Fibroblast of gingiva (primary cell): Measurements from ENCODE around the gene ELK3.

ENCODE experiments used
- DNase-seq: peaks from one replicate; pipeline ENCODE4 v3.0.0-alpha.2; 2011; ENCODE audit warnings: low read depth

The ELK3 gene

DNA sequence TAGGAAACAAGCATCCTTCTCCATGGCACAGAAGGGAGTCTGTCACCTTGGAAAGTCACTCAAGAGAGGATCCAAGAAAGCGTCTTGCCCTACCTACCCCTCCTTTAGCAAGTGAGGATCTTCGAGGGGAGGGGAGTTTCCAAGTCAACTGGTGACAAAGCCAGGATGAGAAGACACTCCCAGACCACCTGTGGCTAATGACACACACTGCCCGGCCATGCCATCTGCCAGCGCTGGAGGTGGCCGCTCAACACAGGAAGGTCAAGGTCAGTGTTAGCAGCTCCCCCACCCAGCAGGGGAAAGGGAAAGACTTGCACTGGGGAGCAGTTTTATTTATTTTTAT is 41.3 kb downstream of the ELK3 start:
- DNase-seq, result no peak

GRCh38 chr12:96236221-96236822 is 42.1 kb downstream of the ELK3 start:
- peak; percentile 83 for DNase-seq

DNA sequence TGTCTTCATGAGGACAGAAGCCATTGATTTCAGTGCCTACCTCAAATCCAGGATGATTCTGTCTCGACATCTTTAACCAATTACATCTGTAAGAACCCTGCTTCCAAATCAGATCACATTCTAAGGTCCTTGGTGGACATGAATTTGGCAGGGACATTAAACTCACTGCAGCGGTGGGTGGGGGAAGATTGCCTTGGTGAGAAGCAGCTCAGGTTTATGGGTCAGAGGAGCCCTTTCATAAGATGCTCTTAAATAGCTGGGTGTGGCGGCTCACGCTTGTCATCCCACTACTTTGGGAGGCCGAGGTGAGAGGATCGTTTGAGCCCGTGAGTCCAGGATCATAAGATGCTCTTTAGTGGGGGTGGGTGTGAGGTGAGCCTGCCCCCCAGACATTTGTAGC is 42.9 kb downstream of the ELK3 start:
- DNase-seq, result peak; percentile 86

DNA sequence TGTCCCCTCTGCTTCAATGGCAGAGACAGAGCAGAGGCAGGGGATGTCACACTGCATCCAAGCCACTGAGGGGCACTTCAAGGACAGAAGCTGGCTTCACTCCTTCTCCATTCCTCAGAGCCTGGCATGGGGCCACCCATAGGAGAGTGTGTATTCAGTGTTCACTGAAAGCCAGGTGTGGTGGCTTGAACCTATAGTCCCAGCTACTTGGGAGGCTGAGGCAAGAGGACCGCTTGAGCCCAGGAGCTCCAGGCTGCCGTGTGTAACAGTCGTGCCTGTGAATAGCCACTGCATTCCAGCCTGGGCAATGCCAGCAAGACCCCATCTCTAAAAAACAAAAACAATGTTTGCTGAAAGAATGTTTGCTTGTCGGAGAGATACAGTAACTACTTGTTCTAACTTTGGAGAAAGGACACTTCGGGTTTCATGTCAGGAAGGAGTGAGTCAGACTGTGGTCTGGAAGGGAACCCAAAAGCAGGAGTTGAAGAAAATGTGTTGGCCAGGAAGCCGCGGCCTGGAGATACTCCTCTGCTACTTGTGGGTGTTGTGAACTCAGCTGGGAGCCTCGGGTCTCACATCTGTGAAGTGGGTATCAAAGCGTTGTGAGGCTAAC is 43.4 kb downstream of the ELK3 start:
- DNase-seq, result peak; percentile 96

DNA sequence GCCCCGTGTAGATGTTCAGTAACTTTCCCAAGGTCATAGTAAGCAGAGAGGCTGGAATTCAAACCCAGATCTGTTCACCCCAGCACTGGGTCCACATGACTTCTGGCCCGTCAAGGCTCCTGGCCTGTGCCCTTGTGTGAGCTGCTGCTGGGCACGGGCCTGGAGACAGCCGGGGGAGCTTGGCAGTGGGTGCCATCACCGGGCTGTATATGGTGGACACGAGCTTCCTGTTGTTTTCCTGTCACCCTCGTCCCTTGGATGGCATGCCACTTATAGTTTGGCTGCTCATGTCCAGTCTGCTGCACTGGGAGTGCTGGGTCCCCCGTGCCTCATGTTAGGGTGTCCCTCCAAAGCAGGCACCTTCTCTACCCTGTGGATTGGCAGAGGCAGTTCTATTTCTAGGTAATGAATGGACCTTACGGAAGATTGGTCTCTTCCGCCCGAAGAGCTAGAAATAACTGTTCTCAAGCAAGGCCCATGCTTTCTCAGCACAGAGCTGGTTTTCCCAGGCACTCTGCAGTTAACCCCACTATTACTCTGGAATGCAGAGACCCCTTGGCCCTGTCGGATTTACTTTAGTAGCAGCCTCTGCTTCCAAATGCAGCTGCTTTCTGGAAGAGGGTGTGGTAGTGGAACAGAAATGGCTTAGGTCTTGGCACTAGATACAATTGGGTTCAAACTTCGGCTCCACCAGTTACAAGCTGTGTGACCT is 44.3 kb downstream of the ELK3 start:
- no peak for DNase-seq

GRCh38 chr12:96239711-96240635 is 45.8 kb downstream of the ELK3 start:
- peak; percentile 82 for DNase-seq

GRCh38 chr12:96240656-96241055 is 46.5 kb downstream of the ELK3 start:
- DNase-seq, result peak; percentile 72

DNA sequence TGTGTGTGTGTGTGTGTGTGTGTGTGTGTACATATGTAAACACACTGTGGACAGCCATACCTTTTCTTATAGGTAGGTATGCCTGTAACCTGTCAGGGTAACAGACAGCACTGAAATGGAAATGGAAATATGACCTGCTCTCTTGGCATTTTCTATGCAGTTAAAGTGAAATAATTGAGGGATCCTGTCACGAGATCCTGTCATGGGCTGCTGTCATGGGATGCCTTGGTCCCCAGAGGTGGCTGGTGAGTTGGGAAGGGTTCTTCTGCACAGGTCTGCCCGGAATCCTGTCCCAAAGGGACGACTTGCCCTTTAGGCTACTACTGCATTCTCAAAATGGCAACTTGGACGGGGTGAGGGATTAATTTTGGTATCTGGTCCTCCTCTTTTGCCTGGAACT is 47.3 kb downstream of the ELK3 start:
- DNase-seq, result no peak

DNA sequence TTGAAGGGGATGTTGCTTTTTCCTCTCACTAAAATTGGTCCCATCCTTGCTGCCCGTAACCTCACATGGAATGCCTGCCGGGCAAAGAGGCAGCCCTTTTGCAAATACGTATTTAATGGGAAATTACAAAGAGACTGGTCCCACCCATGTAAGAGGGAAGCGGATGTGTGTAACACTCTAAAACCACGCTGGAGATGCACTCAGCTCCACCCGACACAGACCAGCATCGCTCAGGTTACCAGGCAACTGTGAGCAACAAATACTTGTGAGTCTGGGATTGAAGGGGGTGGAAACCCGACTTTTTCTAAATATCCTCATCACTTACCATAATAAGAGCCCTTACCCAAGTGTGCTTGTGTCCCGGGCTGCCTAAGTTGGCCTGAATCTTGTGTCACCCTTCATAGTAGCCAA is 47.7 kb downstream of the ELK3 start:
- peak; percentile 94 for DNase-seq

DNA sequence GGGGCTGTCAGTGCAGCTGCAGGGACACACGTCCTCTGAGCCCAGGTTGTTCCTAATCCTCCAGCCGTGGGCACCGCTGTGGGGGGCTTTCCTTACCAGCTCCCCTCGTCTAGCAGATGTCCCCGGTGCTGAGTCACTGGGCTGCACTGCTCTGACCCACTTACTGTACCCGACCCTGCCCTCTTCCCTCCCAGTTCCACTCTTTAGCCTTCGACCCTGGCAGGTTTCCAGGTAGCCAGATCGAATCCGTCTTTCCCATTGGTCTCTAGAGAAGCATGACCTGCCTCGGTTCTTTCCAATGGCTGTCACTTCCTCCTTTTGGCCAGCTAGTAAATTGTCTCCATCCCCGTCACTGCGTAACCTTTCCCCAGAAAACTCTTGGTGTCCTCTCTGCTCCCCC is 48.4 kb downstream of the ELK3 start:
- no peak for DNase-seq

DNA sequence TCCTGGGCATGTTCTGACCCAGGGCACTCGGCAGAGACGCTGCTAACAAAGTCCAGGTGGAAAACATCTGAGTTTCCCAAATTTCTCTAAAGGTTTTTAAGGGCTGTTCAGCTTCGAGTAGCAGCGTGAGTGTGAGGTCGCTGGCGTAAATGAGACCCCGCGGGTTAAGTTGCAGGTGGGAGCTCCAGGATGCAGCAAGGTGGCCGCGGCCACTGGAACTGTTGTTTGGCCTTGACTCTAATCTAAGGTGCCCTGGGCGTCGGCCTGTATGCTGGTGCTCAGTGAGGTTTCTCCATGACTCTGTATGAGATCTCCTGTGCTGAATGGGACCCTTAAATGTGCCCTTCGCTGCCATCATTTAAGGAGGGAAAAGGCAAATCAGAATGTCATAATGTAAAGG is 50.7 kb downstream of the ELK3 start:
- no peak for DNase-seq

- DNase-seq, result no peak
These were observed 52.8 kb downstream of the ELK3 start for GRCh38 chr12:96246926-96247505.

GRCh38 chr12:96247563-96247962 is 53.4 kb downstream of the ELK3 start:
- DNase-seq, result no peak

DNA sequence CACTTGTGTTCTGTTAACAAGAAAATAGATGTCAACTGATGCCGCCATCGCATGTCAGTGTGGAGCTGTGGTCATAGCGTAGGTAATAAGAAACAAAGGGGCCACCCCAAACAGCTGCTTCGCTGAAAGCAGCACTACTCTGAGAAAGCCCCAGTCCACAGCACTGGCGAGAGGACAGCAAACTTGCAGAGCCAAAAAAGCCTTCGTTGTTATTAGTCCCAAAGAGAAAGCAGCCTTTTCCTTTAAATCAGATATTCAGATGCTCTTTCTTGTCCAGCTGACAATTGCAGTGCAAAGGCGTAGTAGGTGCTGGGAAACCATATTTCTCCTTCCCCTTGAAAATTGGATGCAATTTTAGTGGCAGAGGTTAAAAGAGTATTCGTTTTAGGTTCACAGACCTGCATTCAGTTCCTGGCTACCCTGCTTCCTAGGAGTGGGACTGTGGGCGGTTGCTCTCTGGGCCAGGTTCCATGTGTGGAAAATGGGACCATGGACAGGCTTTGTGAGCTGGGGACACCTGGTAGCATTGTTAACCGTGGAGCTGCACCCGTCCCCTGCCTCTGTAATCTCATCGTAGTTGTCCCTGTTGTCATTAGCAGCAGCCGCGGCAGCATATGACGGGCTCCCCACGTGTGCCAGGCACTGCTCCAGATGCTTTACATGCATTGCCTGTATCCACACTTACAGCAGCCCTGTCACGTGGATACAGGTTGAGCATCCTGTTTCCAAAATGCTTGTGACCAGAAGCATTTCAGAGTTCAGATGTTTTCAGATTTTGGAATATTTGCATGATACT is 54.2 kb downstream of the ELK3 start:
- DNase-seq, result no peak

- no peak for DNase-seq
These were observed 55.3 kb downstream of the ELK3 start for GRCh38 chr12:96249196-96250118.

GRCh38 chr12:96250119-96250685 is 56.0 kb downstream of the ELK3 start:
- no peak for DNase-seq

- DNase-seq, result peak; percentile 40
These were observed 60.9 kb downstream of the ELK3 start for GRCh38 chr12:96255077-96255476.

- no peak for DNase-seq
These were observed 62.6 kb downstream of the ELK3 start for GRCh38 chr12:96256672-96257361.

- no peak for DNase-seq
These were observed 63.5 kb downstream of the ELK3 start for GRCh38 chr12:96257550-96258103.
